Measurements from ENCODE around the gene ADCK1. TPM values are rescaled to one million over a fixed set of nuclear protein-coding genes. Genes with fewer than 3 reads are reported as not detected.

The ADCK1 gene
- total and polyA plus RNA-seq, 2 of the 13 experiments (the other 11 are each of a cell fraction or from before 2014, with no cell fraction given): 3.9 to 6.3 TPM

GRCh38 chr14:77920312-77920711, 120.4 kb downstream of the ADCK1 start:
- FAIRE-seq (no peak), DNase-seq (ENCODE audit: low spot score) (no peak), ATAC-seq (no peak)
- H2AFZ ChIP-seq (ENCODE audit: low read length): no peak overlapping the region
- no peak overlapping the region for H3K9ac ChIP-seq (ENCODE audit: insufficient read depth, low read depth, low read length)
- 71% methylated on average over 5 of the region's 5 CpGs for WGBS (ENCODE audit: low lambda C conversion rate)
- ChIA-PET CTCF (ENCODE audit: low intra/inter-chr PET ratio, low total read pairs) (no interaction called here), POLR2A (no interaction called here)
- intact Hi-C loops (cut with micrococcal nuclease; ENCODE audit: unreplicated experiment) (no loop called here), in situ Hi-C loops (cut with HindIII; ENCODE audit: extremely low pct_ligation_motif_present, low pct_unique_long_range_greater_than_20kb) (no loop called here)
- no peaks in the 10 kb centered on the region for H3K36me3 ChIP-seq (replicated peaks in 1 of 2; ENCODE audit: control insufficient read depth in 1 of 2, insufficient read depth in 2 of 2, low read length in 2 of 2)
- H3K27ac ChIP-seq (ENCODE audit: extremely low read length, insufficient read depth, low read length): no peak overlapping the region
- H3K4me2 ChIP-seq (ENCODE audit: low read depth, low read length): no peak overlapping the region
- H3K9me3 ChIP-seq (ENCODE audit: low read length): no peaks in the 10 kb centered on the region
- no peaks in the 10 kb centered on the region for H3K79me2 ChIP-seq (ENCODE audit: insufficient read depth, low read length)
- no peak overlapping the region for H3K4me3 ChIP-seq (replicated peaks in 1 of 3; ENCODE audit: insufficient read depth in 1 of 3, low read depth in 2 of 3, low read length in 3 of 3)
- H3K27me3 ChIP-seq (ENCODE audit: control insufficient read depth in 1 of 2, insufficient read depth in 2 of 2, low read length in 2 of 2): no peaks in the 10 kb centered on the region
- BruUV-seq (replicated peaks): no TSS peak
- peaks cover 10% of the 10 kb centered on the region; the same call in 1 of the 2 replicates for H3K4me1 ChIP-seq (ENCODE audit: insufficient read depth, low read length)
- no peak for TF ChIP-seq NFYC (CRISPR knock-in tag; IDR thresholded peaks at IDR 0.05)
- no peak for TF ChIP-seq XBP1 (CRISPR knock-in tag; IDR thresholded peaks at IDR 0.05)
- TF ChIP-seq HDAC1 (CRISPR knock-in tag; IDR thresholded peaks at IDR 0.05): no peak
- TF ChIP-seq NFE2L1 (CRISPR knock-in tag; IDR thresholded peaks at IDR 0.05; ENCODE audit: borderline replicate concordance): no peak
- TF ChIP-seq ZNF350 (CRISPR knock-in tag; IDR thresholded peaks at IDR 0.05; ENCODE audit: borderline replicate concordance, low read depth): no peak
- no peak for TF ChIP-seq RCOR2 (CRISPR knock-in tag; IDR thresholded peaks at IDR 0.05)
- no peak for TF ChIP-seq AKAP8 (CRISPR knock-in tag; IDR thresholded peaks at IDR 0.05)
- no peak for TF ChIP-seq ZFP82 (CRISPR knock-in tag; IDR thresholded peaks at IDR 0.05; ENCODE audit: borderline replicate concordance)
- no peaks in the 10 kb centered on the region for H4K20me1 ChIP-seq (ENCODE audit: insufficient read depth, low read length)

- POLR2A ChIA-PET: no interaction called here
- Histone ChIP-seq H3K27me3 (ENCODE audit: control insufficient read depth in 1 of 2, insufficient read depth in 2 of 2, low read length in 2 of 2) (no peaks in the 10 kb centered on the region), H3K9me3 (ENCODE audit: low read length) (no peaks in the 10 kb centered on the region), H3K27ac (ENCODE audit: extremely low read length, insufficient read depth, low read length) (no peak overlapping the region), H3K36me3 (replicated peaks in 1 of 2; ENCODE audit: control insufficient read depth in 1 of 2, insufficient read depth in 2 of 2, low read length in 2 of 2) (no peaks in the 10 kb centered on the region), H3K4me2 (ENCODE audit: low read depth, low read length) (no peak overlapping the region), H3K4me3 (replicated peaks in 1 of 3; ENCODE audit: insufficient read depth in 1 of 3, low read depth in 2 of 3, low read length in 3 of 3) (no peak overlapping the region), H4K20me1 (ENCODE audit: insufficient read depth, low read length) (no peaks in the 10 kb centered on the region), H2AFZ (ENCODE audit: low read length) (no peak overlapping the region), H3K4me1 (ENCODE audit: insufficient read depth, low read length) (peaks cover 10% of the 10 kb centered on the region; the same call in 1 of the 2 replicates), H3K79me2 (ENCODE audit: insufficient read depth, low read length) (no peaks in the 10 kb centered on the region), H3K9ac (ENCODE audit: insufficient read depth, low read depth, low read length) (no peak overlapping the region)
- no peak for TF ChIP-seq ZSCAN5A (CRISPR knock-in tag; IDR thresholded peaks at IDR 0.05; ENCODE audit: borderline replicate concordance)
- no peak for TF ChIP-seq MTF2 (CRISPR knock-in tag; IDR thresholded peaks at IDR 0.05; ENCODE audit: borderline replicate concordance)
- TF ChIP-seq ARID2 (CRISPR knock-in tag; IDR thresholded peaks at IDR 0.05; ENCODE audit: borderline replicate concordance): no peak
- TF ChIP-seq ZNF713 (CRISPR knock-in tag; IDR thresholded peaks at IDR 0.05): no peak
- no peak for TF ChIP-seq YEATS4 (CRISPR knock-in tag; IDR thresholded peaks at IDR 0.05; ENCODE audit: borderline replicate concordance)
- in situ Hi-C loops (cut with HindIII; ENCODE audit: extremely low pct_ligation_motif_present, low pct_unique_long_range_greater_than_20kb) (no loop called here), intact Hi-C loops (cut with micrococcal nuclease; ENCODE audit: unreplicated experiment) (no loop called here)
- CTCF ChIA-PET (ENCODE audit: low intra/inter-chr PET ratio, low total read pairs): no interaction called here
- no TSS peak for BruUV-seq (replicated peaks)
- DNase-seq (ENCODE audit: low spot score): no peak
- no peak for FAIRE-seq
- ATAC-seq: no peak
- no CpG with 5 or more reads among the region's 2 CpGs for WGBS (ENCODE audit: low lambda C conversion rate)
Observed at GRCh38 chr14:77921818-77922217, 121.9 kb downstream of the ADCK1 start.

Measured in HepG2 (cell line).